ENCODE results near the gene BEAN1.

GRCh38 chr16:66435896-66436295 is 8.8 kb downstream of the BEAN1 start:
- TF ChIP-seq POLR2A (IDR thresholded peaks at IDR 0.05; ENCODE audit: extremely low read depth, insufficient read length) = no peak
- TF ChIP-seq CTCF (IDR thresholded peaks at IDR 0.05; ENCODE audit: low read depth, low read length) = no peak
- no peak for TF ChIP-seq MAX (IDR thresholded peaks at IDR 0.05; ENCODE audit: low read depth, low read length)
- no peak for TF ChIP-seq MYC (IDR thresholded peaks at IDR 0.05; ENCODE audit: low read depth, low read length)

Measured in NB4 (cell line).